NCI-H2227 (cell line): ENCODE measurements around the gene UGT1A5.

Experiments
- DNase-seq: peaks from one replicate; lab custom pipeline; 2025; ENCODE audit not compliant: unreplicated experiment; lab: John Stamatoyannopoulos, UW

UGT1A5 gene

GRCh38 chr2:233712611-233713261, at the start of gene UGT1A5:
Gene UGT1A5, plus strand, starts transcription at chr2:233712907. Its CDS starts 85 bp downstream, at chr2:233712992.
- no peak for DNase-seq

GRCh38 chr2:233663911-233664310, 48.8 kb upstream of the UGT1A5 start:
- no peak for DNase-seq

GRCh38 chr2:233668605-233669260, 44.0 kb upstream of the UGT1A5 start:
- DNase-seq: no peak

- DNase-seq: no peak
These were observed 41.2 kb upstream of the UGT1A5 start, which contains the start of gene UGT1A9 for GRCh38 chr2:233671290-233672161. Gene UGT1A9, plus strand, starts transcription at chr2:233671898. Its CDS starts 37 bp downstream, at chr2:233671935.

GRCh38 chr2:233672886-233673285, 39.8 kb upstream of the UGT1A5 start:
- no peak for DNase-seq

- no peak for DNase-seq
These were observed 38.8 kb upstream of the UGT1A5 start for GRCh38 chr2:233673896-233674295.

GRCh38 chr2:233674314-233674713, 38.4 kb upstream of the UGT1A5 start:
- DNase-seq: no peak

- DNase-seq: no peak
These were observed 37.7 kb upstream of the UGT1A5 start for GRCh38 chr2:233674995-233675394.

- DNase-seq: no peak
These were observed 36.7 kb upstream of the UGT1A5 start for GRCh38 chr2:233676046-233676445.

- DNase-seq: no peak
These were observed 33.5 kb upstream of the UGT1A5 start for GRCh38 chr2:233679196-233679595.

- DNase-seq: no peak
These were observed 32.2 kb upstream of the UGT1A5 start for GRCh38 chr2:233680361-233681045.

- no peak for DNase-seq
These were observed 31.1 kb upstream of the UGT1A5 start, which contains the start of gene UGT1A7 for GRCh38 chr2:233681521-233682099. Gene UGT1A7, plus strand, starts transcription at chr2:233681901. Its CDS starts 37 bp downstream, at chr2:233681938.

GRCh38 chr2:233684640-233685039, 28.1 kb upstream of the UGT1A5 start:
- no peak for DNase-seq

GRCh38 chr2:233686928-233687327, 25.8 kb upstream of the UGT1A5 start:
- no peak for DNase-seq

- no peak for DNase-seq
These were observed 24.4 kb upstream of the UGT1A5 start for GRCh38 chr2:233688341-233688740.

- DNase-seq: no peak
These were observed 23.7 kb upstream of the UGT1A5 start for GRCh38 chr2:233689031-233689430.

GRCh38 chr2:233689501-233689900, 23.2 kb upstream of the UGT1A5 start:
- no peak for DNase-seq

GRCh38 chr2:233690444-233690843, 22.3 kb upstream of the UGT1A5 start:
- DNase-seq: no peak

GRCh38 chr2:233691443-233692433, 21.0 kb upstream of the UGT1A5 start:
- DNase-seq: no peak
